ENCODE results near the gene KPNB1. TPM values are rescaled to one million over a fixed set of nuclear protein-coding genes. Genes with fewer than 3 reads are reported as not detected.
A peak's percentile ranks its signal among the peaks of the same experiment; 100 is the strongest.

The KPNB1 gene
- total RNA-seq, 1 donor from 2014 or later = 230 TPM

DNA sequence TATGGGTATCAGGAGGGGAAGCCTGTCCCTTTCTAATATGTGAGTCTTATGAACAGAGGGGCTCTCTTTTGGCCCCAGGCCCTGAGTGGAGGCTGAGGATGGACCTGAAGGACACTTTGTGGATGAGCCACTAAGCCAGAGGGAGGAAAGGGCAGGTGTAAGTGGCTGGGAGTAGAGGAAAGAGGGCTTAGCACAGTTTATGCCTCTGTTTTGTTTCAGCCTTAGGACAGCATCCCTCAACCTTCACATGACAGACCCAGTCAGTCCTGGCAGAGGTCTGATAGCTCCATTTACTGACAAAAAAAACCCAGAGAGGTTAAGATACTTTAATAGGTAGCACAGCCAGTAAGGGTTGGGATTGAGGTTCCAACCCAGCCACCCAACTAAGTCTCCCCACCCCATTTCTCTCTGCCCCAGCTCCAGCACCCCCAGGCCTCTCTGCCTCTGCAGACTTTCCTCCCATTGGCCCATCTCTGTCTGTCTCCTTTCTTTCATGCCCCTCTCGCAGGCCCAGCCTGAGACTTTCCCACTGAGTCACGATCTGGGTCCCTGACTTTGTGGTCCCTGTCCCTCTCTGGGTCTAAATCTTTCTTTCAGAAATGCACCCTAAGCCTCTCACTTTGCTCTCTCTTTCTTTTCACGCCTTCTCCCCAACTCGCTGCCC is 78.6 kb downstream of the KPNB1 start:
- no peak for DNase-seq (ENCODE audit: low read depth)

- no peak for DNase-seq (ENCODE audit: low read depth)
Measured at GRCh38 chr17:47729476-47729875, 79.8 kb downstream of the KPNB1 start.

- no peak for DNase-seq (ENCODE audit: low read depth)
Measured at GRCh38 chr17:47730681-47731080, 81.0 kb downstream of the KPNB1 start.

DNA sequence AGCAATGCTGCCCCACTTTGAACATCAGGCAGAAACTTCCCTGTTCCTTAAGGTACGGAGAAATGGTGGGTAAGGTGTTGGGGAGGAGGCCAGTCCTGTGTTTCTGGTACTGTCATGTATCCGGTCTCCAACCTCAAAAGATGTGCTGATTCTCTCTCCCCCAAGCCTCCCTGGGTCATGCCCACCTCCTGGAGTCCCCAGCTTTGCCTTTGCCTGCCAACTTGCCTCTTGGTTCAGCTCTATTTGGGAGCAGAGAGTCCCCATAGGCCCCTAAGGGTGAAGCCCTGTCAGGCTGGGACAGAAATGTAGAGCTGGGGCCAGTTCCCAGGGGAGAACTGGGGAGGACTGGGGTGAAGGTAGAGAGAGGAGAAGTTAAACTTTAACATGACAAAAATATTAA is 81.7 kb downstream of the KPNB1 start:
- DNase-seq (ENCODE audit: low read depth) = no peak

- no peak for DNase-seq (ENCODE audit: low read depth)
Measured at GRCh38 chr17:47732399-47733046, 82.8 kb downstream of the KPNB1 start.

- peak; percentile 44 for DNase-seq (ENCODE audit: low read depth)
Measured at GRCh38 chr17:47733047-47733673, 83.4 kb downstream of the KPNB1 start, which contains the start of gene TBX21. TBX21 (plus strand) TSS chr17:47733236; CDS start chr17:47733455, 219 bp downstream.

- DNase-seq (ENCODE audit: low read depth) = no peak
Measured at GRCh38 chr17:47733674-47734410, 84.1 kb downstream of the KPNB1 start.

DNA sequence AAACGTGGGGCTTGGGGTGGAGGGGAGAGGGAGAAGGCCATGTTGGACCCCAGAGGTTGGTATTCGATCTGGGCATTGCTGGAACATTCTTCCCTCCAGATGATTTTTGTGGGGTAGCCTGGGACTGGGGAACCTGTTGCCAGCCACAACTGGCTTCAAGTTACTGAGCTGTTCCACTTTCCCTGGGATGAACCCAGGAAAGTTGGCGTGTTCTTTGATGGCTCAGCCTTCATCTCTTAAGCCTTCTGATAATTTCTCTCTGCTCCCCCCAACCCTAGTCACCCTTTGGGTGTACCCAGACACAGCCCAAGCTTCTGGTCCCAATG is 85.4 kb downstream of the KPNB1 start:
- DNase-seq (ENCODE audit: low read depth) = no peak

Other genes starting within 250 kb of the KPNB1 start
- gene NPEPPS, start 118.8 kb upstream of the KPNB1 start, total RNA-seq = 152 and 170 TPM in 2 replicates
- 13.7 and 18.0 TPM in 2 replicates for gene TBKBP1, start 44.2 kb downstream of the KPNB1 start, total RNA-seq
- not detected in 2 replicates for gene TBX21, start 83.3 kb downstream of the KPNB1 start, total RNA-seq
- 18.6 and 32.1 TPM in 2 replicates for gene OSBPL7, start 171.9 kb downstream of the KPNB1 start, total RNA-seq
- gene MRPL10, start 181.6 kb downstream of the KPNB1 start, total RNA-seq = 53.4 and 53.6 TPM in 2 replicates
- 0.05 and 0.21 TPM in 2 replicates for gene LRRC46, start 181.8 kb downstream of the KPNB1 start, total RNA-seq
- gene SCRN2, start 191.4 kb downstream of the KPNB1 start, total RNA-seq = 111 and 158 TPM in 2 replicates
- 0.05 and 0.16 TPM in 2 replicates for gene SP6, start 201.2 kb downstream of the KPNB1 start, total RNA-seq
- 1.8 and 3.1 TPM in 2 replicates for gene SP2, start 246.3 kb downstream of the KPNB1 start, total RNA-seq